Dedifferentiated amniotic fluid mesenchymal stem cell (primary cell): Measurements from ENCODE around the gene NYNRIN.

Source experiments
- DNase-seq: peaks from one replicate; pipeline ENCODE4 v3.0.0-alpha.2; 2016; ENCODE audit errors: extremely low spot score

NYNRIN gene

DNA sequence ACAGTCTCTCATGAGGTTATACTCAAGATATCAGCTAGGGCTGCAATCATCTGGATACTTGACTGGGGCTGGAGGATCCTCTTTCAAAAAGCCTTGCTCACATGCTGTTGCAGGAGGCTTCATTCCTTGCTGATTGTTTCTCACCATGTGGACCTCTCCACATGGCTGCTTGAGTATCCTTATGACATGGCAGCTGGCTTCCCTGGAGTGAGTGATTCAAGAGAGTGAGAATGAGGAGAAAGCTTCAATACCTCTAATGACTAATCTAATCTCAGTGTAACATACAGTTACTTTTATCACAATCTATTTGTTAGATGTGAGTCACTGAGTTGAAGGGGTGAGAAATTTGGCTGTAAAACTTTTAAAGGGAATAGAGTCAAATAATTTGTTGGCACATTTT, 58.2 kb downstream of the NYNRIN start:
- no peak for DNase-seq

DNA sequence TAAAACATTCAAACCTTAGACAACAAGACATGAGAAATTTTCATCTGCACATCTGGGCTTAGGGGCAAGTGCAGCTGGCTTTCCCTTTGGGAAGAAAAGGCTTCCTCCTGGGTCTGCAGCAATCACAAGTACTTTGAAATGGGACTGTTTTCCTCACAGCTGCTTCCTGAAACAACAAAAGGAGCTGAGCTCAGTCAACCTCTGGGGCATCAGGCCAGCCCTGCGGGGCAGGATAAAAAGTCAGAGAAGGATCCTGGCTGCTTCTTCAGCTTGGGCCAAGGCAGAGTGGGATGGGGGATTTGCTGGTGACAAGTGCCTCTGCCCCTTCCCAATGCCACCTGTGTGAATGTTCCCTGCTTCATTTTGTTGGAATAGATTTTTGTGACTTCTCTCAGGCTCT, 59.9 kb downstream of the NYNRIN start:
- no peak for DNase-seq

DNA sequence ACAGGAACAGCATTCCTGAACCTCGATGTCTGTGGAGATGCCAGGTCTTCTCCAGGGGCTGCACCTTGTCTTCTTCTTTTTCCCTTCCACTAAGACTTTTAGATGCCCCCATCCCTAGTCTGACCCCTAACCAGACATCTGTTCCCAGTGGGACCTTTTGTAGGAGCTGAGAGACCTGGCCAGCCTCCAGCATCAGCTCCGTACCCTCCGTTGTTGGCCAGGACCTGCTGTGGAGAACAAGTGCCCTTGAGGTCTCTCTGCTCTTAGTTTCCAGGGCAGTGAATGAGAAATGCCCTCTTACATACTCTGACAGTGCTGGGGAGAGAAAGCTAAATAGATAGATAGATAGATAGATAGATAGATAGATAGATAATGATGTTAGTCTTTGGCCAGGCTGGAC, 60.5 kb downstream of the NYNRIN start:
- DNase-seq, result no peak

DNA sequence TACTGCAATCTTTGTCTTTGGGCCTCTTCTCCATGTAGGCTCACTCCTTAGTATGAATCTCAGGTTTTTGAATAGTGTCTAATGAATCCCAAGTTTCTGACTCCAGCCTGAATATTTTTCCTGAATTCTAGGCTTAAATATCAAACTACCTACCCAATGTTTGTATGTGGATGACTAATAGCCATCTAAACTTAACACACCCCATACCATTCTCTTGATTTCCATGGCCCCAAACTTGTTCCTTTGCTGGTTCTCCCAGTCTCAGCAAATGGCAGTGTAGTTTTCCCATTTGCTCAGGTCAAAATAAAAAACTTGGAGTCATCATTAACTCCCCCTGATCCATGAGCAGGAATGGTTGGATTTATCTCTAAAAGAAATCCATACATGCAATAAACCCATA, 62.5 kb downstream of the NYNRIN start:
- DNase-seq, result no peak

DNA sequence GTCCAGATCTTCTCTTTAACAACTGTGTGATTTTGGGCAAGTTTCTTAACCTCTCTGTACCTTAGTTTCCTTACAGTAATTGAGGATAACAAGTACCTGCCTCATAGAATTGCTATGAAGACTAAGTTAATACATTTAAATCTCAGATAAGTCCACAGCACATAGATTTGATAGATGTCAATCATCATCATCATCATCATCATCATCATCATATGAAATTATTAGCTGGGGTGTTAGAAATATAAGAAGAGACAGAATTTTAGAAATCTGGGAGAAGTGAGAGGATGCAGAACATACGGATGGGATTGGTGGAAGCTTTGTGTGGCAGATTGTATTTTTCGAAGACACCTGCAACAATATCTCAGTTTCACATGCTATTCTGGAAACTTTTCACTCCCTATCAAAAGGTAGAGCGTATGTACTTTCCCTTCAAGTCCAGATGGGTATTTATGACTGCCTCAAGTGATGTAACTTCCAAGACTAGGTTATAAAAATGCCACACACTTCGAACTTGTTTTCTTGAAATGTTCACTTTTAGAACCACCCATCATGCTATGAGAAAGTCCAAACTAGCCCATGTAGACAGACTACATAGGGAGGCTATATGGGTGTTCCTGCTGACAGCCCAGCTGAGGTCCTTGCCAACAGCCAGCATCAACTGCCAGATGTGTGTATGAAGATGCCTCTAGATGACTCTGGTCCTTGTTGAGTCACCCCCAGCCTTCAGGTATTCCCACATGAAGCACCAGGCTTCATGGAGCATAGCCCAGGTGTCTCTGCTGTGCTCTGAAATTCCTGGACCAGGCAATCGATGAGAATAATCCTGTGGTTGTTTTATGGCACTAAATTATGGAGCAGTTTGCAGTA, 64.4 kb downstream of the NYNRIN start:
- no peak for DNase-seq

DNA sequence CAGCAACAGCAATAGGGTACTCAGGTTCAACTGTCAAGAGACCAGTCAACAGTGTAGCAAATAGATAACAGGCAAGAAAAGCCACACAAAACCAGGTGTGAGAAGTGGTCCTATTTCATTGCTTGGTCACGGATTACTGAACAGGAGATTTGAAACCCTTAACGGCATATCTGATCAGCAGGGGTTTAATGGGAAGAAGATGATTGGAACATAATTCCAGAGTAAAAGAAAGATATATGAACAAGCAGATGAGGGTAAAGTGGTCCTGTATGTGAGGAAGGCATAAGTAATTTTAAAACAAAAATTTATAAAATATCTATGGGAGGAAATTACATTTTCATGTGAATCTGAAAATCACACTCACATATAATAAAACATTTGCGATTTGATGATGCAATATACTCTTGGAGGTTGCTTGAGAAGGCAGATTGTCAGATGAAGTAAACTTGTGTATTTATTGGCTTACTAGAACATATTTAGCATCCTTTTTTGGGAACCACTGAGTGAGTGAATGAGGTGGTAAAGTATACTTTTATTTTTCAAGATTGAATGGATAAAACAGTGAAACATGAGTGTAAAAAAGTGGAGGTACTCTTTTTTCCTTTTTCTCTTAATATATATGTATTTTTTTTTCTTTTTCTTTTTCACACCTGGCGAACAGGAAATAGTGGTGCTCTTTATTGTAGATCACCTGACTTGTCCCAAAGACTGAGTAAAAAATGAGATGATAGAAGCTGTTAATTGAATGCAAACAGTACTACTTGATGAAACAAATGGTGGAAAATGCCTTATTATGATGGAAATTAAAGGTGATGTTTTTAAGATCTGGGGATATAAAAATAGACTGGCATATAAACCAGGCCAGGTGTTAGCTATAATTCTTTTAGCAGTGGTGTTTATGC, 65.3 kb downstream of the NYNRIN start:
- DNase-seq, result no peak

DNA sequence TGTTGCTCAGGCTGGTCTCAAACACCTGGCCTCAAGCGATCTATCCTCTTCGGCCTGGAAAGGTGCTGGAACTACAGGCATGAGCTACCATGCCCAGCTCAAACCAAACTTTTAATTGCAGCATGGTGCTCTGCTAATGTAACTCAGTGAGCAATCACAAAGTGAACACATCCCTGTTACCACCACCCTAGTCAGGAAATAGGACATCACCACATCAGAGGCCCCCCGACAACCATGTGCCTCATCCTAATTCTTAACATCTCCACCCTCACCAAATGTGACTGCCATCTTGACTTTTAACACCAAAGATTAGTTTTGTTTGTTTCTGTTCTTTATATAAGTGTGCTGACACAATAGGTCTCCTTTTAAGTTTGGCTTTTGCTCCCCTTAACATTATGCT, 66.6 kb downstream of the NYNRIN start:
- no peak for DNase-seq

DNA sequence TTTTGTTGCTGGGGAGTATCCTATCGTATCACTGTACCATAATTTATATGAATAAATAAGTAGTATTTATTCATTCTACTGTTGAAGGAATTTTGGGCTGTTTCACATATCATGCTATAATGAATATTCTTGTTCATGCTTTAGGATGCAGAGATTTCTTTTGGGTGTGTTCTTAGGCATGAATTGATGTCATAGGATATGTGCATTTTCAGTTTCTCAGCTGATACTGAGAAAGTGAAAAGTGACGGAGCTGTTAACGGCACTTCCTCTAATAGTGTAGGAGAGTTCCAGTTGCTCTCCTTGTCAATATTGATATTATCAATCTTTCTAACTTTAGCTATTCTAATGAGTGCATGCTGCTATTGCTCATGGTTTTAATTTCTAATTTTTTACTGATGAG, 67.0 kb downstream of the NYNRIN start:
- no peak for DNase-seq
